GM12873 (cell line): Measurements from ENCODE around the gene PRPF19.

Experiments
- TF ChIP-seq, protein P1 (sequence below): IDR thresholded peaks from 2 replicates; pipeline ENCODE4 v1.5.1; 2012; ENCODE audit warnings: low read depth, mild to moderate bottlenecking, moderate library complexity, low read length, control low read depth; ENCODE audit not compliant: insufficient read depth; ENCODE audit errors: missing control alignments

Gene PRPF19

DNA sequence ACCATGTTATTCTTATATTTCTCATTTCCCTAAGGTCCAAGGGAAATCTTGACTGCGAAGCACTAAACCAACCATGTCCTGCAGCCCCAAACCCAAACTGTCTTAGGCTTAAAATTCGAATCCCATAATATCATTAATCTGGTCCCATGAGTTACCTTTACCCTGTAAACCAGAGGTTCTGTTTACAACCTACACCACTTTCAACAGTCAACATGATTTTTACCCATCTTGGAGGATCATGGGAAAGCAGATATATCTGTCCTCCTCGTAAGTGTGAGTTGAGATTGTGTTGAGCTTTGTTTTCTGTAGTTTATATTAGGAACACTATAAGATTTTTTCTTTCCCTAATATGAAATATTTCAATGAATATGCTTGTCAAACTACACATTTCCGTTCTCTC lies 6.4 kb downstream of the PRPF19 start:
- TF ChIP-seq, protein P1, sequence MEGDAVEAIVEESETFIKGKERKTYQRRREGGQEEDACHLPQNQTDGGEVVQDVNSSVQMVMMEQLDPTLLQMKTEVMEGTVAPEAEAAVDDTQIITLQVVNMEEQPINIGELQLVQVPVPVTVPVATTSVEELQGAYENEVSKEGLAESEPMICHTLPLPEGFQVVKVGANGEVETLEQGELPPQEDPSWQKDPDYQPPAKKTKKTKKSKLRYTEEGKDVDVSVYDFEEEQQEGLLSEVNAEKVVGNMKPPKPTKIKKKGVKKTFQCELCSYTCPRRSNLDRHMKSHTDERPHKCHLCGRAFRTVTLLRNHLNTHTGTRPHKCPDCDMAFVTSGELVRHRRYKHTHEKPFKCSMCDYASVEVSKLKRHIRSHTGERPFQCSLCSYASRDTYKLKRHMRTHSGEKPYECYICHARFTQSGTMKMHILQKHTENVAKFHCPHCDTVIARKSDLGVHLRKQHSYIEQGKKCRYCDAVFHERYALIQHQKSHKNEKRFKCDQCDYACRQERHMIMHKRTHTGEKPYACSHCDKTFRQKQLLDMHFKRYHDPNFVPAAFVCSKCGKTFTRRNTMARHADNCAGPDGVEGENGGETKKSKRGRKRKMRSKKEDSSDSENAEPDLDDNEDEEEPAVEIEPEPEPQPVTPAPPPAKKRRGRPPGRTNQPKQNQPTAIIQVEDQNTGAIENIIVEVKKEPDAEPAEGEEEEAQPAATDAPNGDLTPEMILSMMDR, result no peak

DNA sequence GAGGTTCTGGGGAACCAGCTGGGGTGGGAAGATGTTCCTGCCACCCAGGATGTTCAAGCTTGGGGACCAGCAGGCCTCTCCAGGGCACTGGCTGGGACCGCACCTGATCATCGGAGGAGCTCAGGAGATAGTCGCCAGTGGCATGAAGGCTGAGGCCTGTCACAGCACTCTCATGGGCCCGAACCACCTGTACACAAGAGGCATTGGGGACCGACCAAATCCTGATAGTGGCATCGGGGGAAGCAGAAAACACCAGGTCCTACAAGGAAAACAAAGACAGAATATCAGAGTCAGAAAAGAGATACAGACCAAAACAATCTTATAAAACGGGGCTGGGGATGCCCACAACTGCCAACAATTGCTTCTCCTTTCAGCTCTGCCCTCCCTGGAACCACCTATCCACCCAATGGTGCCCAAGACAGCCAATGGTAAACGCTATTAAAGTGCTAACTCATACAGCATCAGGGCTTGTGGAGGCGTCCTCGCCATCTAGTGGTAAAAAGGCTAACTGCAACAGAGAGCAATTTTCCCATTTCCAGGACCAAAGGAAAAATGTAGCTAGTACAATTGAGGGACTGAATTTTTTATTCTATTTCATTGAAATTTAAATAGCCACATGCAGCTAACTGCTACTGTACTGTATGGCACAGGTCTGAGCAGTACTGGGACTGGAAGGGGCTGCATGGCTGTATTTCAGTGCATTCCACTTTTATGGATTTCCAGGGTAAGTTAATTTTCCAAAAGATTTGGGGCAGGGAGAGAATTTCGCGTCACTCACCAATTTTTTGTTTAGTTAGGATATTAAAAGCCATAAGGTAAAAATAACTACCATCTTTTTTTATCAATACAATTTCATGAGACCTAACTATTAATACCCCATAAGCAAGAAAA lies 7.1 kb downstream of the PRPF19 start:
- TF ChIP-seq, protein P1, result peak; percentile 93

DNA sequence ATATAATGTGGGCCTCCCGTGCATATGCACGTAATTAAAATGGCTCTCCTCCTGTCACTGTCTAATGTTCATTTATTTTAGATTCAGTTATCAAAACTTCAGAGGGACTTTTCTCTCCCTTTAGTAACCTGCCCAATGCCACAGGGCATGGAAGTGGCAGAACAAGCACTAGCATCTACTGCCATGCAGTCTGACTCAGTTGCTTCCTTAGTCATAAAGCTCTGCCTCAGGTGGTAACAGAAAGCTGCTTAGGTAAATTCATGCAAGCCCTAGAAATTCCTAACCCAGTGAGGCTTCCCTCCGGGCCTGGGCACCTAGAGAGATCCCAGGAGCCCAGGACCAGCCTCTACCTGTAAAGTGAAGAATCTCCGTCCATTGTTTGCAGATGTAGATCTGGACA lies 8.9 kb downstream of the PRPF19 start:
- TF ChIP-seq, protein P1, result no peak

DNA sequence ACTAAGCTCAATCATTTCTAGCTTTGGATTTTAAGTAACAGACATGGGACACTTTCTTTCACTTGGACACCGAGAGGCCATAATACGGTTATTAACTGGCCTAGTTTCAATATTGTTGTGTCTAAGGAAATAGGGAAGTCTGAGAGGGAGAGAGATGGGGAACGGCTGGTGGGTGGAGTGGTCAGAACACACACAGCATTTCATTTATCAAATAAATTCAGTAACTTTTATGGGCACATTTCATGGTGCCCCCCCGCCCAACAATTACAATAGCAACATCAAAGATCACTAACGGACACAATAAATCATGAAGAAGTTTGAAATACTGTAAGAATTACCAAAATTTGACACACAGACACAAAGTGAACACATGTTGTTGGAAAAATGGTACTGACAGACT lies 10.7 kb downstream of the PRPF19 start:
- TF ChIP-seq, protein P1, result no peak

DNA sequence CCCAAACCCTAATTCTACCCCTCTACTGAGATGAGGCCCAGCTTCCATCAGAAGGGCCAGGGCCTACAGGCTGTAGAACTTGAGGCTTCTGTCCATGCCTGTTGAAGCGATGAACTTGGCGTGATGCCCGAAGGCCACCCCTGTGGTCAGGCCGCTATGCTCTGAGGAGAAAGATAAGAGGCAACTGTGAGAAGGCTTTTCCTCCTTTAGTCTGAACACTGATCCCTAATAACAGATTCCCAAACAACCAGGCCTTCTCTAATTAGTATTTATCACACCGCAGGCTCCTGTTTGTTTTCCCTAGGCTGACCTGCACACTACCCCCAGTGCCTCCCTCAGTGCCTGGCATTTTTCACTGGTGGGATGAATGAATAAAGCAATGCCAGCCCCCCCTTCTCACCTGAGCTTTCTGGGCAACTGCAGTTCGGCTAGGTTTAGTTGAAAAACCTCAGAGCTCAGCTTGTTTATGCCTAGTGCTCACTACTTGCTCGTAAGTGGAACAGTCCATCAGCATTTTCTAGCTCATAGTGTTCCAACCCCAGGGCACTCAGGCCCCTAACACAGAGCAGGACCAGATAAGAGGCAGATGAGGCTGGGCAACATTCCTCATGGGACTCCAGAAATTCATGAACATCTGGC lies 15.2 kb downstream of the PRPF19 start:
- TF ChIP-seq, protein P1, result no peak

DNA sequence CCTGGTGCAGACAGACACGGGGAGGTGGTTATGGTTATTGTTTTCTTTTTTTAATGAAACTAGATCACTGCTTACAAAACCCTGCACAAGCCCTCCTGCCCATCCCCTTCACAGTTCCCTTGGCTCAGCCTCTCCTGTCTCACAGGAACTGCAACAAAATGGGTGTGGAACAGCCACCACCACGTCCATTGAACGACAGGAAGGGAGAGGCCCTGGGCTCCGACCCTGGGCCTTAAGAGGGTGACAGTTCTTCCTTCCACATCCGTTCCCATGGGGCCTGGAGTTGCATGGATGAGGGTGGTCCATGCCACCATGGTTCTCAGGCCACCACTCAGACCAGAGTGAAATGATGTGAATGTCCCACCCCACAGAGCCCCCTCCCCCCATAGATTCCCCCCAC lies 15.7 kb downstream of the PRPF19 start:
- TF ChIP-seq, protein P1, result no peak

DNA sequence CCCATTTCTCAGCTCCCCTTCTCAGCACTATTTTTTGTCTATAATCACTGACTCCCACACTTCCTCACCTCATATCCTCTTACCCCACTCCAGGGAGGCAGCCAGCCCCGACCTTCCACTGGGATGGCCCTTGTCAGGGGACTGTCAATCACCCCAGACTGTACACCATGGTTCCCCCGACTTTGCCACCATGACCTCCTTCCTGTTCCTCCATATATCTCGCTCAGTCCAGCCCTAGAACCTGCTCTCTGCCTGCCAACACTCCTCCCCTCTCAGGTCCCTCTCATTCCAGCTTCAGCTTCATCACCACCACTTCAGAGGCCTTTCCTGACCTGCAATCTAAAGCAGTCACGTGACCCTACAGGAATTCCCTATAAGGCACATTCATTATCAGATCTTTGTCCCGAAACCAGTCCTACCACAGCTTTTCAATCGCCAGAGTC lies 16.5 kb downstream of the PRPF19 start:
- TF ChIP-seq, protein P1, result no peak
